Activated CD4-positive, alpha-beta T cell treated with anti-CD3 and anti-CD28 coated beads for 48 hours (primary cell): Measurements from ENCODE around the gene ZNF740.
"Not testable (repeated sequence)": the region's sequence is repeated elsewhere in the genome, so short reads cannot be mapped to it uniquely, and the experiment has no call there.

ENCODE experiments used
- DNase-seq: peaks from one replicate; pipeline ENCODE4 v3.0.0-alpha.2; 2020

ZNF740 gene, protein sequence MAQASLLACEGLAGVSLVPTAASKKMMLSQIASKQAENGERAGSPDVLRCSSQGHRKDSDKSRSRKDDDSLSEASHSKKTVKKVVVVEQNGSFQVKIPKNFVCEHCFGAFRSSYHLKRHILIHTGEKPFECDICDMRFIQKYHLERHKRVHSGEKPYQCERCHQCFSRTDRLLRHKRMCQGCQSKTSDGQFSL

DNA sequence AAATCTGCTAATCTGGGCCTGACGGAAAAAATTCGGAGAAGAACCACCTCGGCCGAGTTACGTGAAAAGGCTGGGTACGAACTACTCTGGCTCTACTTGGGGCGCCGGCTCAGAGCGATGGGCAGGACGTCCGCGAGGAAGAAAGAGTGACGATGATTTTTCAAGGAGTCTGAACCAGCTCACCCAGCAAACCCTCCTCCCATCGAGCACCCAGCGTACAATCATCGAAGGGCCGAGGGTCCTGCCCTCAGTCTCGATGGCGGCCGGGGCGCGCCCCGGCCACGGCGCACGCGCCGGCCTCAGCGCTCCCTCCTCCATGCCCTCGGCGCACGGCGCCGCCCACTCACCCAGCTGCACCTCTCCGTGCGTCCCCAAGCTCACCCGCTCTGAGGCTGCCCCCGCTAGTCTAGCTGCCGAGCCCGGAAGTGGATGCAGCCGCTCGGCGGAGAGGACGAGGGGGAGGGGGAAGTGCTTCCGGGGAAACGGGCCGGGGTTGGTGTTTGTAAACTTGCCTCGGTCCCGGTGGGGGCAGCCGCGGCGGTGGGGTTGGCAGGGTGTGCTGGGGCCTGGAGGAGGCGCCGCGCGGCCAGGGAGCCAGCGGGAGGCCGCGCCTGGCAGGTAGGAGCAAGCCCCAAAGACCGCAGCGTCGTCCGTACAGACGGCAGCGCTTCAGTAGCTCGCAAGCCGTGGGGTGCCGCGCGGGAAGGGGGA lies at the start of gene ZNF740, which contains the start of gene CSAD:
ZNF740 (plus strand) TSS at position 503 of the 711 bp plus-strand sequence. CDS start 1,262 bp downstream, outside the sequence.
CSAD (minus strand) TSS at position 706 of the 711 bp plus-strand sequence. CDS start 7,455 bp downstream, outside the sequence.
- DNase-seq, result peak; percentile 99

DNA sequence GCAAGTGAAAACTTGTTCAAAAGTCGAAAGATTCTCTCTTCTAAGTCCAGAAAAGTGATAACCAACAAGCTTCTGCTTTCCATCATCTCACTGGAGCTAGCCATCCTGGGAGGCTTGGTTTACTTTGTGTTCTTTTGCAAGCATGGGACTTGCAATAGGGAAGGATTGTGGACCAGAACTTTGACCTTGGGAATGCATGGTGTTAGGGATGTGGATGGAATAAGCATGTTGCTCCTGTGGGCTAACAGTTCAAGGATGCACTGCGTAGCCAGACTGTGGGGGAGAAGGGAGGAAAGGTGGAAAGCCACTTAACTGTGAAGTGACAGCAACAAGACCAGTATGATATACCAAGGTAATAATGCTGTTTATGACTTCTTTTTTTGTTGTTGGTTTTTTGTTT lies 48.7 kb upstream of the ZNF740 start:
- no peak for DNase-seq

DNA sequence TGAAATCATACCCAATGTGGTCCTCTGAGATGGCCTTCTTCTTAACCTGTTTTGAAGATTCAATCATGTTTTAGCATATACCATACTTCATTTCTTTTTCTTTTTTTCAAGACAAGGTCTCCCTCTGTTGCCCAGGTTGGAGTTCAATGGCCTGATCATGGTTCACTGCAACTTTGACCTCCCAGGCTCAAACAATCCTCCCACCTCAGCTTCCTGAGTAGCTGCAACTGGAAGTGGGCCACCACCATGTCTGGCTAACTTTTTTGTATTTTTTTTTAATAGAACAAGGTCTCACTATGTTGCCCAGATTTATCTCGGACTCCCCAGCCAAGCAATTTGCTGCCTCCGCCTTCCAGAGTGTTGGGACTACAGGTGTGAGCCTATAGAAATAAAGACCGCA lies 46.8 kb upstream of the ZNF740 start:
- no peak for DNase-seq

DNA sequence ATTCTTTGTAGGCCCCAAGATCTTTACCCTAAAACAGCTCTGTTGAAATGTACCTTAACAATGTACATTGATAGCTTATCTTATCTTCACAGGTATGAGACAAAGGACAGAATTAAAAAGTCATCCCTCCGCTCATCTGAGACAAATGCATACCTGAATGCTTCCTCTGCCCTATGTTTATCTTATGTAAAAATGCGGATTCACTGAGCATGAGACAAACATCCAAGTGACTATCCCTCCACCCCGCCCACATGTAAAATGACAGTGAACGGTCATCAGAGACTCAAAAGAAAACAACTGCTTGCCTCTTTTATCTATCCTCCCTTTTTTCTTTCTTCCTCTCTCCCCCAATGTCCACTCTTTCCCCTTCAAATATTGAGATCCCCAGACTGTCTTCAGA lies 37.2 kb upstream of the ZNF740 start:
- DNase-seq, result no peak

DNA sequence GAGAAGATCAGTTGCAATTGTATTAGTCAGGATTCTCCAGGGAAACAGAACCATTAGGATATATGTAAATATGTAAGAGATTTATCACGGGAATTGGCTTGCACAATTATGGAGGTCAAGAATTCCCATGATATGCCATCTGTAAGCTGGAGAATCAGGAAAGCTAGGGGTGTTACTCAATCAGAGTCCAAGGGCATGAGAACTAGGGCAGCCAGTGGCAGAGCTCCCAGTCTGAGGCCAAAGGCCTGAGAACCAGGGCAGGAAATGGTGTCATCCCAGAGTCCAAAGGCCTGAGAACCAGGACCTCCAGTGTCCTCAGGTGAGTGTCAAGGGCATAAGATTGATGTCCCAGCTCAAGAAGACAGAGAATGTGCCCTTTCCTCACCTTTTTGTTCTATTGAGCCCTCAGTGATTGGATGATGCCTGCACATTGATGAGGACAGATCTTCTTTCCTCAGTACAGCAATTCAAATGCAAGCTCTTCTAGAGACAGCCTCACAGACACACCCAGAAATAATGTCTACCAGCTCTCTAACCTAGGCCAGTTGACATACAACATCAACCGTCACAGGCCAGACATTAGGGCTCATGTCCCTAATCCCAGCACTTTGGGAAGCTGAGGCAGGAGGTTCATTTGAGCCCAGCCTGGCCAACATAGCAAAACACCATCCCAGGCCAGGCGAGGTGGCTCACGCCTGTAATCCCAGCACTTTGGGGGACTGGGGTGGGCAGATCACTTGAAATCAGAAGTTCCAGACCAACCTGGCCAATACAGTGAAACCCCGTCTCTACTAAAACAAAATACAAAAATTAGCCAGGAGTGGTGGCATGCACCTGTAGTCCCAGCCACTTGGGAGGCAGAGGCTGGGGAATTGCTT lies 34.9 kb upstream of the ZNF740 start:
- no peak for DNase-seq

DNA sequence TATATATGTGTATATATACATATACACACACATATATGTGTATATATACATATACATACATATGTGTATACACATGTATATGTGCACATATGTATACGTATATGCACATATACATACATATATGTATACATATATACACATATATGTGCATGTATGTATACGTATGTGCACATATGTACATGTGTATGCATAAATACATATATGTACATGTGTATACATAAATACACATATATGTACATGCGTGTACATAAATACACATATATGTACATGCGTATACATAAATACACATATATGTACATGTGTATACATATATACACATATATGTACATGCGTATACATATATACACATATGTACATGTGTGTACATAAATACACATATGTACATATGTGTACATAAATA lies 33.3 kb upstream of the ZNF740 start:
- DNase-seq, result no peak

DNA sequence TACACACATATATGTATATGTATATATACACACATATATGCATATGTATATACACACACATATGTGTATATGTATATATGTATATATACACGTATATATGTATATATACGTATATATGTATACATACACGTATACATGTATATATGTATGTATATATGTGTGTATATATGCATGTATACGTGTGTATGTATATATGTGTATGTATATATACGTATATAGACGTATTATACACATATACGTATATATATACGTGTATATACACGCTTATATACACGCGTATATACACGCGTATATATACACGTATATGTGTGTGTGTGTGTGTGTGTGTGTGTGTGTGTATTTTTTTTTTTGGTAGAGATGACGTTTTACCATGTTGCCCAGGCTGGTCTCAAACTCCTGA lies 32.9 kb upstream of the ZNF740 start:
- no peak for DNase-seq

DNA sequence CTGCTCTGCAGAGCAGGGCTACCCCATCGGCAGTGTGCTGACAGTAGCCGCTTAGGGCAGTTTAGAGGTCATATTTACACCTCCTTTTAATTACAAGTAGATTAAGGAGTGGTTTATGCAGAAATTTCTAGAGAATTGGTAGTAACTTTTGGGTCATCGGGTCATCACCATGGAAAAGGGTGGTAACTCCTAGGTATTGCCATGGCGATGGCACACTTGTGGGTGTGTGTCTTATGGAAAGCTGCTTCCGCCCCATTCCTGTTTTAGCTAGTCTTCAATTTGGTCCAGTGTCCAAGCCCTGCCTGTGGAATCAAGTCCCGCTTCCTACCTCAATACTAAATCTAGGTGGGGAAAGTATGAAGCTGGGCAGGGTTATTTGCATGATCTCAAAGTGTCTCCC lies 29.5 kb upstream of the ZNF740 start:
- no peak for DNase-seq

DNA sequence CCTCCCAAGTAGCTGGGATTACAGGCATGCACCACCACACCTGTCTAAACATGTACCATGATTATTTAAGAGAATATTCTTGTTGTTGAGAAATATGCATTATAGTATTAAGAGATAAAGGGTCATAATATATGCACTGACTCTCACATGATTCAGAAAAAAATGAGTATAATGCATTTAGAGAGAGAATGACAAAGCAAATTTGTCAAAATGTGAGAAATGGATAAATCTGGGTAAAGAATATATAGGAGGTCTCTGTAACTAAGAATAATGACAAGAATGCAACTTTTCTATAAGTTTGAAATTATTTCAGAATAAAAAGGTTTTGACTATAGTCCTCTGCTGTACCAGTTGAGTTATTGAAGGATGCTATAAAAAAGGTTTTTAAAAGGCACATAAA lies 28.1 kb upstream of the ZNF740 start:
- DNase-seq, result no peak

DNA sequence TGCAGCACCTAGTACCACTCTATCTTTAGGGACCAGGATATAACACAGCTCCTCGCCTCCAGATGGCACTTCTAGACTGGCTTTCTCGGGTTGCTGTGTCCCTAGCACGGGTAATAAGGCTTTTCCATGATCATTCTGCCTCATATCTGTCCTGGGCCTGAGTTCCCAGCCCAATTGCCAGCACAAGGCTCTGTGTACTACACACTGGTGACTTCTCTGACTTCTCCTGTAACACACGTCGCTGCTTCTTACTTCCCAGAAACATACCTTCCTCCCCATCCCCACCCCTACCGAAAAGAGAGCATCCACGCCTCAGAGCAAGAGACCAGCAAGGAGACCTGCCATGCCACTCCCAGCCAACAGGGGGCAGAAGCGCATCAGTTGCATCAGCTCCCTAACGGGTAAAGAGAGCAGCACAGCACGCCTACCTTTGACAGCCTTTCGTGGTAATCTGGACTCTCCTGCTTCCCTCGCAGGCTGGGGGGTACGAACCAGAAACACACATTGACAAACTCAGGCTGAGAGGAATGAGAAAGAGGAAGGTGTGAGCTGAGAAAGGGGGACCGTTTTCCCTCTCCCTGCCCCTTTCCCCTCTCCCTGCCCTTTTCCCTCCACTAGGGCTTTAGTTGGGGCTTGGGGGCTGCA lies 21.2 kb upstream of the ZNF740 start:
- DNase-seq, result peak; percentile 95

DNA sequence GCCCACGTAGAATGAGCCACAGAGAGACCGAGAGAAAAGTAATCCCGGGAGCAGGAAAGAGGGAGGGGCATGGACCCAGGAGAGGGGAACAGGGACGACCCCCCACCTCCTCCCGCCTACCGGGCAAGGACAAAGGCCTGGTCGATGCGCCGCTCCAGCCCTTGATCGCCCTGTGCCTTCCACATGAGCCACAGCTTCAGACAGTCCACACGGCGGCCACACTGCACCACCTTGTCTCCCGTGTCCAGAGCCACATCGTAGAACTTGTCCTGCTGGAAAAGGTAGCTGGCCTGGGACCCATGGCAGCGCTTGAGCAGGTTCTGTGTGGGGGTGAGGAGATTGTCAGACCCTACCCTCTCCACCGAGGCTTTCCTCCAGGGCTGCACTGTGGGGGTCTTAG lies 20.5 kb upstream of the ZNF740 start:
- no peak for DNase-seq

DNA sequence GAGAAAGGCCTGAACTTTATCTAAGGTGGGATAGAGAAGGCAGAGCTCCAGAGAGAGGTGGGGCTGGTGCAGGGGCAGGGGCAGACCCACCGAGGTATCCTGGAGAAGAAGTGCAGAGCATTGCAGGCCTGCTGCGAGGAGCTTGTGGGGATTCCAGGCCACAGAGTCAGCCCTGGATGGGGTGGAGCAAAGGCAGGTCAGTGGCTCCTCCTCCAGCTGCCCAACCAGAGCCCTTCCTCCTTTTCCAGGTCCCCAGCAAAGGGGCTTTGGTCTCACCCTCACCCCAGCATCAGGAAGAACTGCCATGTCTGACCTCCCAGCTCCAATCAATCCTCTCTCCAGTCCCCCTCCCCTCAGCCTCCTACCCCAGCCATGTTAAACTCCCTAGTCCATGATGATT lies 19.8 kb upstream of the ZNF740 start:
- no peak for DNase-seq

DNA sequence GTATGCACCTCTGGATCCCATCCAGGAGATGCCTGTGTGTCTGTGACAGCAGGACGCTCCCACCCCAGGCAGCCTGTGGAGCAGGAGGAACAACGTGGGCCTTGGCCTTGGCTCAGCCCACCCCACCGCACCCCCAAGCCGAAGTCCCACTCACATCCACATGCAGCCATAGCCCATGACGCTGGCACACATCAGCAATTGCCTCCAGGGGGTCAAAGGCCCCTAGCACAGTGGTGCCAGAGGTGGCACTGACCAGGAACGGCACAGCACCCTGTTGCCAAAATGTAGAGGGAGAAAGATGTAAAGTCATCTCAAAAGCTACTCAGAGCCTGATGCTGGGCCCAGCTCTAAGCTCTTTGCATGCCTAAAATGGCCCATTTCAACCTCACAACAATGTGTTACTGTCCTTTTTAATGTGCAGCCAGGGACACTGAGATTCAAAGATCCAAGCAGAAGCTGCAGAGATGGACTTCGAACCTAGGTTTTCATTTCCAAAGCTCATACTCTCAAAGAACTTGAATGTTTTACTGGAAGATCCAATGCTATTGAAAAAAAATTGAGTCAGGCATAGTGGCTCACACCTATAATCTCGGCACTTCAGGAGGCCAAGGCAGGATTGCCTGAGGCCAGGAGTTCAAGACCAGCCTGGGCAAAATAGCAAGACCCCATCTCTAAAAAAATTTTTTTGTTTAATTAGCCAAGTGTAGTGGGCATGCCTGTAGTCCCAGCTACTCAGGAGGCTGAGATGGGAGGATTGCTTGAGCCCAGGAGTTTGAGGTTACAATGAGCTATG lies 19.2 kb upstream of the ZNF740 start:
- no peak for DNase-seq

DNA sequence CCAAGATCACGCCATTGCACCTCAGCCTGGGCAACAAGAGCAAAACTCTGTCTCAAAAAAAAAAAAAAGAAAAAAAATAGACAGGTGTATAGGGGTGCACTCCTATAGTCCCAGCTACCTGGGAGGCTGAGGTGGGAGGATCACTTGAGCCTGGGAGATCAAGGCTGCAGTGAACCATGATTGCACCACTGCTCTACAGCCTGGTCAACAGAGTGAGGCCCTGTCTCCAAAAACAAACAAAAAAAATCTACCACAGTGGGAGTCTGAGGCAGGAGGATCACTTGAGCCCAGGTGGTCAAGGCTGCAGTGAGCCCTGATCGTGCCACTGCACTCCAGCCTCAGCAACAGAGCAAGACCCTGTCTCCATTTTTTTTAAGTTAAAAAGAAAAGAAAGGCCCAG lies 17.5 kb upstream of the ZNF740 start:
- not testable (repeated sequence) for DNase-seq

DNA sequence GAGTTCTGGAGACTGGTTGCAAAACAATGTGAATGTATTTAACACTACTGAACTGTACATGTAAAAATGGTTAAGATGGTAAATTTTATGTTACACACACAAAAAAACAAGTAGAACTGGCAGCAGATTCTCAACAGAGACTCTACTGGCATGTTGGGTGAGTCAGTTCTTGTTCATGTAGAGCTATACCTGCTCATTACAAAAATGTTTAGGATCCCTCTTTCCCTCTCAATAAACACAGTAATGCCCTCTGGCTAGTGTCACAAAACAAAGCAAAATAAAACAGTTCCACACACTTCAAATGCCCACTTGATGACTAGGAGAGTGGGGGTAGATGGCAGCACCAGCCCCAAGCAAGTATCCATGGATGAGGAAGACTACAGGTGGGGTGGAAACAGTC lies 13.7 kb upstream of the ZNF740 start:
- no peak for DNase-seq

DNA sequence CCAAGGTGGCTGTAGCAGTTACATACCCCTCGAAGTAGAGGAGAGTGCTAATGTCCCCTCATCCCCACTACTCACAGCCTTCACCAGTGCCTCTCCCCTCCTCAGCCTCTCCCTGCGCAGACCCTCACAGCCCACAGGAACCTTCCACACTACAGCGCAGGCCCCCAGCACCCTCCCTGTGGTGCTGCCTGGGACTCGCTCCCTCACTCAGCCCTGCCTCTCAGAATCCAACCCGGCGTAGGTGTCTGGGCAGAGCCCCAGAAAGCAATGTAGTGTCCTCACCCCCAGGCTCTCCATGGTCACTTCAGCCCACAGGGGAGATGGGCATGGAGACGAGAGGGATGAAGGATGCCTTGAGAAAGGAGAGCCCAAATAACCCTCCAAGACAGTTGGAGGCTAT lies 10.9 kb upstream of the ZNF740 start:
- no peak for DNase-seq

DNA sequence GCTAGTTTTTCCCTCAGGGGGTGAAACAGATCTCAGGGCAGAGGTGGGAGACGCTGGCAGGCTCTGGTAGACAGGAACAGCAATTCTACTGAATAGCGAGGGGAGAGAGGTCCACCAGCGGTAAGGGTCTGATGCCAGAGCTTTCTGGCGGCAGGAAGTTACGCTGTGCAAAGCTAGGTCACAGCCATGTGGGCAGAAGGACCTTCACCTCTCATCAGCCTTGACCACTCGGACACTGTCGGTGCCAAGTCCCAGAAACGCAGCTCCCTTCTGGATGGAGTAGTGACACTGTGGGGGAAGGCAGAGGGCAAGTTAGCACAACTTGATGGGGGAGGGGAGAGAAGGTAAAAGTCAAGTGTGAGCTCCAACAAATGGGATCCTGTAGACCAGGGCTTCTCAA lies 10.3 kb upstream of the ZNF740 start:
- no peak for DNase-seq

DNA sequence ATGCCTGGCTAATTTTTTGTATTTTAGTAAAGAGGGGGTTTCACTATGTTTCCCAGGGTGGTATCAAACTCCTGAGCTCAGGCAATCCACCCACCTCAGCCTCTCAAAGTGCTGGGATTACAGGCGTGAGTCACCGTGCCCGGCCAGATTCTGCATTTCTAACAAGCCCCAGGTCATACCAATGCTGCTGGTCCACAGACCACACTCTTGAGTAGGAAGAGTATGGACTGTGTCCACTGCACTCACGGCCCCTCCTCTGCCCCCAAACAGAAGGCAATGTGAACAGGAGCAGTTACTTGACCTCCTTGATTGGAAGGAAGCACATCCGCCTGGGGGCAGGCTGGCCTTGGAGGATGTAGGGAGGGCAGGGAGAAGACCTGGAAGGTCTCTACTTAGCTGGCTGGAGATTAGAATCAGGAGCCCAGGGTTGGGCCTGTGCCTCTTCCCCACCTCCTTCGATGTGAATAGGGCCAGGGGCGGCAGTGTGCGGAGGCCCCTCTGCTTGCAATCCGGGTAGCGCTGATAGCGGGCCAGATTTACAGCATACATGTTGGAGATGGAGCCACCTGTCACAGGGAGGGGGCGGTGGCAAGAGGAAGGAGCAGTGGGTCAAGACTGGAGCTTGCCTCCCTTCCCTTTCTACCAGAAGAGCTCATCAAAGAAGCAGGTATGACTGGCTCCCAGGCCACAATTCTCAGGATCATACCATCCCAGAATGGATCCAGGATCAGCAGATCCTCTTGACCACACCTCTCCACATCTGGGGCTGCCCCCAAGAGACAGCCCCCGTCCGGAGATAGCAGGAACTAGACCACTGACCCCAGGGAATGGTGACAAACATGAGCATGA lies 9.4 kb upstream of the ZNF740 start:
- no peak for DNase-seq

DNA sequence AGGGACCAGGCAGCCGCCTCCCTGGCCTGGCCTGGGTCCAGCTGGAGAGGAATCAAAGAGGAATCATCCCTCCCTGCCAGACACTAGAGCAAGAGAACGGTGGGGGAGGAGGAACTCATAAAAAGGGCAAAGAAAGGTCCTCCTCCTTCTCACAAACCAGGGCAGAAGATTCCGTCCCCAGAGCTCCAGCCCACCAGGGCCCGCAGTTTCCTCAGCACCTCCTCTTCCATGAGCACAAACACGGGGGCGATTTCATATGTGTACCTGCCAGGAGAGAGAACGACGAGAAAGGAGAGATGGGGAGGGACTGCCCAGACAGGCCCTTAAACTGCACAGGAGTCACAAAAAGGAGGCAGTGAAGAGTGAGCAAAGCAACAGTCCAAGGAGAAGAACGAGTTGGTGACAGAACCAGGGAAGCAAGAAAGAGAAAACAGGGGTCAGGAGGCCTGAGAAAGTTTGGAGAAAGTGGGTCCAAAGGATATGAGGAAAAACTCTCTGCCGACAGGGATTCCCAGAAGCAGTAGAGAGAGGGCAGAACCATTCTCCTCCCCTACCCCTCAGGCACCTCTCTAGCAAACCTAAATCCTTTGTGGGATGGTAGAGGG lies 8.7 kb upstream of the ZNF740 start:
- no peak for DNase-seq

DNA sequence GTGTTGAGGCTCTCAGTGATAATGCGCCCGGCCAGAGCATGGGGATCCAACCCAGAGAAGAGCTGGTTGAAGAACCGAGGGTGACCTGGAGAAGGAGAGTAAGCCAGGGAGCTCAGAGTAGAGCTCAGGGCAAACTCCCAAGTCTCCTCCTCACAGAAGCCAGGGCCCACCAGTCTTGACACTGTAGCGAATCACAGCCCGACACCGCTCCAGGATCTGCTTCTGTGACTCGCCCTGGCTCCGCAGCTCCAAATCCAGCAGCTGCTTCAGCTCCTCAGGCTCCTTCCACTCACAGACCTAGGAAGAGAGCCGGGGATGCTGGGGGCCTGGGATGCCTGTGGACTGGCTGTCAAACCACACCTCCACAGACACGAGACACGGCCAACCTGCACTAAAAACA lies 8.2 kb upstream of the ZNF740 start:
- DNase-seq, result no peak
